Measurements from ENCODE around the gene RNF20.
"Not testable (repeated sequence)": the region's sequence is repeated elsewhere in the genome, so short reads cannot be mapped to it uniquely, and the experiment has no call there.

The RNF20 gene

DNA sequence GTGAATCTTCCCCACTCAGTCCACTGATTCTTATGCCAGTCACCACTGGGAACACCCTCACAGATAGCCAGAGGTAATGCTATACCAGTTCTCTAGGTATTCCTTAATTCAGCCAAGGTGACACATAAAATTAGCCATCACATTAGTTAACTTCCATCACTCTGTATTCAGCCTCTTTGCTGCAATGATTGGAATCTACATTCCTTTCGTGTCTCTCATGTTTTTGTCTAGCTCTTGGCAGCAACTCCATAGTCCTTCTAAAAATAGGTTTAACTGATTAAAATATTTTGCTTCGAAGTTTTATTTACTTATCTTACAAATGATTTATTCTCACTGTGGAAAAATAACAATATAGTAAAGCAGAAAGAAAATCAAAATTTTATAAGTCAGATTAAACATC is 19.6 kb upstream of the RNF20 start:
- H3K9me3 ChIP-seq (ENCODE audit: control insufficient read depth, low read length) = no peaks in the 10 kb centered on the region
- no peaks in the 10 kb centered on the region for H3K36me3 ChIP-seq (ENCODE audit: control insufficient read depth, insufficient read depth, low read length)
- no peaks in the 10 kb centered on the region for H3K27me3 ChIP-seq (ENCODE audit: control insufficient read depth, insufficient read depth, low read length)
- H3K27ac ChIP-seq = no peak overlapping the region
- no peak overlapping the region for H3K4me3 ChIP-seq (ENCODE audit: low read depth, low read length)
- no peaks in the 10 kb centered on the region for H3K79me2 ChIP-seq
- H3K4me2 ChIP-seq (ENCODE audit: low read length) = no peak overlapping the region
- H2AFZ ChIP-seq = no peak overlapping the region
- H3K9ac ChIP-seq = no peak overlapping the region
- no peak for TF ChIP-seq CTCF (IDR thresholded peaks at IDR 0.05)
- H3K4me1 ChIP-seq = no peaks in the 10 kb centered on the region

GRCh38 chr9:101516655-101517054 is 17.0 kb upstream of the RNF20 start:
- H3K27me3 ChIP-seq (ENCODE audit: control insufficient read depth, insufficient read depth, low read length) = no peaks in the 10 kb centered on the region
- no peaks in the 10 kb centered on the region for H3K36me3 ChIP-seq (ENCODE audit: control insufficient read depth, insufficient read depth, low read length)
- H3K9me3 ChIP-seq (ENCODE audit: control insufficient read depth, low read length) = no peaks in the 10 kb centered on the region

DNA sequence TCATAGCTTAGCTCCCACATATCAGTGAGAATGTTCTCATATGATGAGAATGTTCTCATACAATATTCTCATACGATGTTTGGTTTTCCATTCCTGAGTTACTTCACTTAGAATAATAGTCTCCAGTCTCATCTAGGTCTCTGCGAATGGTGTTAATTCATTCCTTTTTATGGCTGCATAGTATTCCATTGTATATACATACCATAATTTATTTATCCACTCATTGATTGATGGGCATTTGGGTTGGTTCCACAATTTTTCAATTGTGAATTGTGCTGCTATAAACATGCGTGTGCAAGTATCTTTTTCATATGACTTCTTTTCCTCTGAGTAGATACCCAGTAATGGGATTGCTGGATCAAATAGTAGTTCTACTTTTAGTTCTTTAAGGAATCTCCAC is 15.2 kb upstream of the RNF20 start:
- H3K9ac ChIP-seq; H3K4me3 ChIP-seq (ENCODE audit: low read depth, low read length); H3K27ac ChIP-seq; H3K36me3 ChIP-seq (ENCODE audit: control insufficient read depth, insufficient read depth, low read length); H3K79me2 ChIP-seq; H3K27me3 ChIP-seq (ENCODE audit: control insufficient read depth, insufficient read depth, low read length); H3K4me2 ChIP-seq (ENCODE audit: low read length); H3K9me3 ChIP-seq (ENCODE audit: control insufficient read depth, low read length); H2AFZ ChIP-seq; H3K4me1 ChIP-seq: not testable (repeated sequence)

More at GRCh38 chr9:101516655-101517054, 17.0 kb upstream of the RNF20 start:
- Histone ChIP-seq H3K4me1 (no peaks in the 10 kb centered on the region), H2AFZ (no peak overlapping the region), H3K27ac (no peak overlapping the region), H3K4me3 (ENCODE audit: low read depth, low read length) (no peak overlapping the region), H3K9ac (no peak overlapping the region), H3K79me2 (no peaks in the 10 kb centered on the region), H3K4me2 (ENCODE audit: low read length) (no peak overlapping the region)
- TF ChIP-seq CTCF (IDR thresholded peaks at IDR 0.05) = no peak

GRCh38 chr9:101524371-101524770 is 9.3 kb upstream of the RNF20 start:
- H3K27ac ChIP-seq = no peak overlapping the region
- H2AFZ ChIP-seq = no peak overlapping the region
- H3K9me3 ChIP-seq (ENCODE audit: control insufficient read depth, low read length) = no peaks in the 10 kb centered on the region
- H3K9ac ChIP-seq = no peak overlapping the region
- H3K79me2 ChIP-seq = no peaks in the 10 kb centered on the region
- H3K4me1 ChIP-seq = no peaks in the 10 kb centered on the region
- no peak overlapping the region for H3K4me2 ChIP-seq (ENCODE audit: low read length)
- H3K36me3 ChIP-seq (ENCODE audit: control insufficient read depth, insufficient read depth, low read length) = no peaks in the 10 kb centered on the region
- no peak for TF ChIP-seq CTCF (IDR thresholded peaks at IDR 0.05)
- no peaks in the 10 kb centered on the region for H3K27me3 ChIP-seq (ENCODE audit: control insufficient read depth, insufficient read depth, low read length)
- H3K4me3 ChIP-seq (ENCODE audit: low read depth, low read length) = no peak overlapping the region

DNA sequence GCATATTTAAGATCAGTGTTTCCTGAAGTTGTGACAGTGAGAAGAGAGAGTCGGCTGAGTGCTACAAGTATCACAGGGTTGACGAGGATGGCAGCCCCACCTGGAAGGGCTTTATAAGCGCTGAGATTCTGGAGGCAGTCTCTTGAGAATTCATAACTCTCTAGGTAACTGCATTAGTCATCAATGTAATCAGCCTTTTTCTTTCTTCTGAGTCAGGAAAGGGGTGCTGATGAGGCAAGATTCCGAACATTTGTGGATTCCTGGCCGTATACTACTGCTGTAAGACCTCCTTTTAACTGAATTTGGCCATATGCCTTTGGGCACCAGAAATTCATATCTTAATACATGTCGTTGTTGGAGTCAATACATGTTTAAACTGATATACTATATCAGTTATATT is 6.6 kb upstream of the RNF20 start:
- no peaks in the 10 kb centered on the region for H3K36me3 ChIP-seq (ENCODE audit: control insufficient read depth, insufficient read depth, low read length)
- no peaks in the 10 kb centered on the region for H3K9me3 ChIP-seq (ENCODE audit: control insufficient read depth, low read length)
- TF ChIP-seq CTCF (IDR thresholded peaks at IDR 0.05) = no peak

More for the DNA sequence above, 6.6 kb upstream of the RNF20 start:
- no peak overlapping the region for H3K4me2 ChIP-seq (ENCODE audit: low read length)
- no peak overlapping the region for H2AFZ ChIP-seq
- H3K27me3 ChIP-seq (ENCODE audit: control insufficient read depth, insufficient read depth, low read length) = no peaks in the 10 kb centered on the region
- no peaks in the 10 kb centered on the region for H3K79me2 ChIP-seq
- no peak overlapping the region for H3K27ac ChIP-seq
- no peak overlapping the region for H3K4me3 ChIP-seq (ENCODE audit: low read depth, low read length)
- no peak overlapping the region for H3K9ac ChIP-seq
- no peaks in the 10 kb centered on the region for H3K4me1 ChIP-seq

Data from parathyroid adenoma (tissue), 2 donors.